Sciatic nerve (tissue), 2 donors: ENCODE results near the gene C14orf132. TPM values are rescaled to one million over a fixed set of nuclear protein-coding genes. Genes with fewer than 3 reads are reported as not detected.
A peak's percentile ranks its signal among the peaks of the same experiment; 100 is the strongest.

ENCODE experiments used
- ATAC-seq: fragments of 200-7000 bp; cut with Tn5 transposase; one replicate; pipeline ENCODE4 v1.9.1; 2020; ENCODE audit warnings: mild to moderate bottlenecking, moderate library complexity
- DNase-seq: peaks from one replicate; pipeline ENCODE4 v3.0.0-alpha.2; 2020; ENCODE audit warnings: low spot score
- intact Hi-C: fragments of 100-400 bp; cut with DNase I; formaldehyde crosslinking; loops from one replicate; pipeline ENCODE4 v1.14.2; 2022
- total RNA-seq: library from RNA; stranded (reverse); fragmentation: NEBNext Ultra II Directional; extraction: Animal tissue kit (Norgen Biotek cat#: 25700); gene quantifications from one replicate; pipeline ENCODE4 v1.2.1, GENCODE V29; 2021
- donor health status: DM: no; HTN: no; CAD: no.
- donor health status: DM: no; HTN: no; CAD: no.

Gene C14orf132
- total RNA-seq, 1 donor from 2014 or later, result 18.7 TPM

- ATAC-seq (peak; percentile 67), DNase-seq (peak; percentile 66)
- intact Hi-C loops, result no loop called here
These were observed 1.1 kb upstream of the C14orf132 start for GRCh38 chr14:96037891-96038557.

- peak; percentile 7 for ATAC-seq
- no peak for DNase-seq
- intact Hi-C loops, result no loop called here
These were observed 623 bp upstream of the C14orf132 start for GRCh38 chr14:96038558-96038919.

DNA sequence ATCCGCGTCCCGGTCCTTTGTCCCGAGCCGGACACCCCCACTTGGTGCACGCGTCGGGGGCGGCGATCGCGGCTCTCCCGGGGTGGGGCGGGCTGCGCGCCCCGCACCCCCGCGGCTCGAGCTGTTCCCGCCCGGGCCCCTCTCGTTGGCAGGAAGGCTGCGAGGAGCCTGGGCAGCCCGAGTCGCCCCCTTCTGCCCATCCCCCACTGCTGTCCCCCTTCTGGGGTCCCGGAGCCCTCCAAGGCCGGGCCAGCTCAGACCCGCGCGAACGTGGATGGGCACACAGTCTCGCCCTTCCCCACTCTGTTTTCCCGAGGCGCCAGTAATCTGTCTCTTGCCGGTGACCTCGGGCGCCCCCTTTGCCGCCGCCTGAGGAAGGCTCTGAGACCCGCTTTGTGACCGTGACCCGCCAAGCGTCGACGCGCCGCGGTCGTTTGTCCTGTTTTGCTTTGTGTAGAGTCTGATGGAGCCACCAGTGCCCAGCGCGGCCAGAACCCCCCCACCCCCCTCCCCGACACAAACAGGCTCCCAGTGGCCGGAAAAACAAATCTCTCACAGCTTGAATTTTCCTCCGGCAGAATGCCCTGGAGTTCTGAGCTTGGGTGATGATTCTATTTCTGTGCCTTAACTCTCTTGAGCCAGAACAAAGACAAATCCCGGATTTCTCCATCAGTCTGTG, 610 bp downstream of the C14orf132 start:
- intact Hi-C loops, result no loop called here
- DNase-seq (peak; percentile 65), ATAC-seq (peak; percentile 3)

GRCh38 chr14:96040828-96041371, 1.7 kb downstream of the C14orf132 start:
- ATAC-seq, result no peak
- intact Hi-C loops, result no loop called here
- no peak for DNase-seq

DNA sequence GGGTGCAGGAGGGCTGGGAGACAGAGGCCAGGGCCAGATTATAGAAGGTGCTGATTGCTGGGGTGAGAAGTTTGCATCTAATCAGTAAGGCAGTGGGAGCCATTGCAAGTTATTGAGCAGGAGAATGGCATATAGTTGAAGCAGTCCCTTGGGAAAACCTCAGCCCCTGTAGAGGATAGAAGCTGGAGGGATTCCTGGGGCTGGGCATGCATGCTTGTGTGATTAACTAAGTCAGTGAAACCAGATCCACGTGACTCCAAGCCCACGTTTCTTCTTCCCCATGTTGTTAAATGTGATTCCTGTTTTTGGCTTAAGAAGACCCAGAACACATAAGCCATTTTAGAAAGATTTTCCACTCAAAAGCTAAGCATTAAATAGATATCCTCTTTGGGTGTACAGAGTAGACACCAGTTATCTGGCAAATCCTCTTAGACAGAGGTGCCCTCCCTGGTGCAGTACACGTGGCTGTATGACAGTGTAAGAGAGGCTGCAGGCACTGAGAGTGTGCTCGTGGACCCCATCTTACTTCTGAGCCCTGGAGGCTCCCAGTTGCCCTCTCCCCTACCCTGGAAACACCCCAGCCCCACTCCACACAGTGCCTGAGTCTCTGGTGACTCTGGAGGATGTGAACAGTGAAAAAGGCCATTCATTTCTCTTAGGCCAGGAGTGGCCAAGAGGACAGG, 3.2 kb downstream of the C14orf132 start:
- intact Hi-C loops, result no loop called here

GRCh38 chr14:96046630-96047029, 7.5 kb downstream of the C14orf132 start:
- ATAC-seq (no peak), DNase-seq (peak; percentile 6)
- intact Hi-C loops, result no loop called here

More for the DNA sequence above, 3.2 kb downstream of the C14orf132 start:
- no peak for ATAC-seq
- no peak for DNase-seq

DNA sequence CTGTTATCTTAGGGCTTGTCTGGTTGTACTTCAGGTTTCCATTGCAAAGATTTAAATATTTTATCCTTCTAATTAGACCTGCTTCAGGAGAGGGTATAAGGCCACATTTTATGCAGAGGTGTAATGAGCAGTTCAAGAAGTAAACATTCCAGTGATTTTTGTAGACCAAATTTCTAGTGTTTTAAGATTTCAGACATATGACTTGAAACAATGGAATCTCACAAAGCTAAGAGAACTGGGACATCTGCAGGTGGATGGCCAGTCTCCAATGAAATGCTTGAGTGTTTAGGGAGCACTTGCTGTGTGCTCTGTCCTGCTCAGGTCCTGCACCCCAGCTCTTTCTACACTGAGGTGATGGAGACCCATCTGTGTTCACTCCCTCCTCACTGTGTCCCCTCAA, 7.9 kb downstream of the C14orf132 start:
- ATAC-seq (no peak), DNase-seq (no peak)
- intact Hi-C loops, result no loop called here

- intact Hi-C loops, result no loop called here
- no peak for ATAC-seq
These were observed 10.8 kb downstream of the C14orf132 start for GRCh38 chr14:96049932-96050331.

GRCh38 chr14:96050482-96050881, 11.3 kb downstream of the C14orf132 start:
- intact Hi-C loops, result no loop called here

More at GRCh38 chr14:96049932-96050331, 10.8 kb downstream of the C14orf132 start:
- no peak for DNase-seq

DNA sequence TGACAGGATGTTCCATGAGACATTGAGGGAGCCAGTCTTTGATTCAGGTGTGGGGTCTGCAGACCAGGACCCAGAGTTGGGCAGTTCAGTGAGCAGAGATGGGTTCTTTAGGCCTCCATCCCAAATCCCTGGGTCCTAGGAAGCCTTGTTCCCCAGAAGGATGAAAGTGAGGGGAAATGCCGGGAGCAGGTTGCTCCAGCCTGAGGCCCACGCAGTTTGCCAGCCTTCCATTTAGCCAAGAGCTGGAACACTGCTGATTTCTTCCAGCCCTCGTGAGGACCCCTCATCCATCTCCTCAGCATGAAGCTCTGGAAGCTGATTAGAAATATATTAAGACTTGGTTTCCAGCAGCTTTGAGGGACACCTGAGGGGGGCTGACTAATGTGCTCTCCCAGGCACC, 12.1 kb downstream of the C14orf132 start:
- intact Hi-C loops, result no loop called here
- ATAC-seq (no peak), DNase-seq (no peak)

More at GRCh38 chr14:96050482-96050881, 11.3 kb downstream of the C14orf132 start:
- ATAC-seq (no peak), DNase-seq (peak; percentile 6)

DNA sequence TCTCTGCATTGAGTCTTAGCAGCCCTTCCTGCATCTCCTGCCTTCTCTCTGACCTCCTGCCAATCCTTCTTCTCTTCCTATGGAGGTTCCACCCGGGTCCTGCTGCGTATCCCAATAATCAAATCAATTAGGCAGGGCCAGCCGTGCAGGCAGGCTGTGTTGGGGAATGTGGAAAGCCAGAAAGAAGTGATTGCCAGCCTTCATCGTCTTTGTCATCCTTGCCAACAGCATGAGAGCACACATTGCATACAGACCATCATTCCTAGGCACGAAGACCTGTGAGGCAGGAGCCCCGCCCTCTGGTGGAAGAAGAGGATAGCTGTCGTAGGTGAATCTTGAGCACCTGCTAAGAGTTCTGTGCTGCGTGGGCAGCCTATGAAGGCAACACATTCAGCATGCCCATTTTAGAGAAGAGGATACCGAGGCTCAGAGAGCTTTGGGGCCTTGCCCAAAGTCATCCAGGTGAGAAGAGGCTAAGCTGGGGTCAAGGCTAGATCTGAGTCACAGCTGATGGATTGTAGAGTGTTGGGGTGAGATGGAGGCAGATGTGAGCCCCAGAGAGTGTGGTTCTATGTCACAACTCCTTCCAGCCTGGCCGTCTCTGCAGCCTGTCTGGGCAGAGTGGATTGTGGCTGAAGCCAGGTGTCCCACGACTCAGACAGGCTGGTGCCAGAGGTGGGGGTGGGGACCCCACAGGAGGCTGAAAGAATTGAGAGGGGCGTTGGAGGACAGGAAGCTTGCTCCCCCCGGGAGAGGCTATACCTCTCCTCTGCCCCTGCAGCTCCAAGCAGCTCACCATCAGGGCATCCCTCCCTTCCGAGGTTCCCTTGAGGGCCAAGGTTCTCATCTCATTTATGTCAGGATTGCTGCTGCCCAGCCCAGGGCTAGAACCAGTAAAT, 12.7 kb downstream of the C14orf132 start:
- ATAC-seq (no peak), DNase-seq (no peak)
- intact Hi-C loops, result no loop called here

DNA sequence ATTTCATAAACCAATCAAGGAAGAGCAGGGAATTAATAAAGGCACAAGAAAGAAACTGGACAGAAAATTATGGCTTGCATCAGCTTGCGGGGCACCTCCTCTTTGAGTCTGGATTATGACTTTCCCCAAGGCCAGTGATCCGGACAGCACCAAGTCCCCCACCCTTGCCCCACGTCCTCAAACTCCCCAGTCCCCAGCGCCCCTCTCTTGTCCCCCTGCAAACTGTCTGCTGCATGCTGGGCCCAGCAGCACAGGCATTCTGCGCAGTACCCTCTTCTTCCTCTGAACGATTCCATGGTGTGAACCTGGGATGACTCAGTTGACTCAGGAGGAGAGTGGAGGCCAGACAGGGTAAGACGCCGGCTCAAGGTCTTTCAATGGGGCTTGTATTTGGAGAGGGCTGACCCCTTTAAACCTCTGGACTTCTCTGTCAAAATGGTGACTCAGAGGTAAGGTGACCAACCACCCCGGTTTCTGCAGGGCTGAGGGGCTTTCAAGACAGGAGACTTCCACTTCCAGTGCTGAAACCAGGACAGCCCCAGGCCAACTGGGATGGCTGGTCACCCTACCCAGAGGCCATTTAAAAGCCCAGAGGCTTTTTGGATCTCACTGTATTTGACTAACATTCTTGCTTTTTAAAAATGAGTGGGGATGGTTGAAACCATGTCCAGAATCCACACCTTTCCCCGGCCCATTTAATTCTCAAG, 13.5 kb downstream of the C14orf132 start:
- ATAC-seq, result no peak
- intact Hi-C loops, result no loop called here

GRCh38 chr14:96053248-96053599, 14.1 kb downstream of the C14orf132 start:
- no peak for DNase-seq
- intact Hi-C loops, result no loop called here
- no peak for ATAC-seq

More for the DNA sequence above, 13.5 kb downstream of the C14orf132 start:
- DNase-seq, result no peak

GRCh38 chr14:96053600-96054381, 14.6 kb downstream of the C14orf132 start:
- intact Hi-C loops, result no loop called here
- DNase-seq (no peak), ATAC-seq (peak; percentile 90)

DNA sequence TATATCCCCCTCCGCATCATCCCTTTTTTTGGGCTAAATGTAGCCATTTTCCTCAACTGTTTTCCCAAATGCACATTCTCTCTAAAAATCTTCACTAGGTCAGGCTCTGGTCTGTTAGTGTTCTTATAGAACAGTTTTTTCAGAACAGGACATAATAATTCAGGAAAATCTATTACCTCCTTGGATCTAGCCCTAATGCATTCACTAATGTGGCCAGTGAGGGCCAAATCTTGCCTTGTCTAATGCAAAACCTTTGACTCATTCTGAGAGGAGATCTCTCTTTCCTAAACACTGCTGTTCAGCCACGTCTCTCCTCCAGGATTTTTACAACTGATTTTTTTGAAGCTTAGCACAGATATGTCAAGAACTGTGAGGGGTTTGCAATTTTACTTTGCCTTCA, 15.5 kb downstream of the C14orf132 start:
- ATAC-seq, result no peak
- intact Hi-C loops, result no loop called here
- no peak for DNase-seq

GRCh38 chr14:96055065-96055752, 16.0 kb downstream of the C14orf132 start:
- ATAC-seq (no peak), DNase-seq (no peak)

More at GRCh38 chr14:96055065-96055752, 16.0 kb downstream of the C14orf132 start:
- intact Hi-C loops, result no loop called here
